ENCODE measurements around the gene MPND. TPM values are rescaled to one million over a fixed set of nuclear protein-coding genes. Genes with fewer than 3 reads are reported as not detected.
A peak's percentile ranks its signal among the peaks of the same experiment; 100 is the strongest.

The MPND gene
- total and polyA plus RNA-seq, 2 of the 13 experiments (the other 11 are each of a cell fraction or from before 2014, with no cell fraction given) = 10.8 to 15.8 TPM

DNA sequence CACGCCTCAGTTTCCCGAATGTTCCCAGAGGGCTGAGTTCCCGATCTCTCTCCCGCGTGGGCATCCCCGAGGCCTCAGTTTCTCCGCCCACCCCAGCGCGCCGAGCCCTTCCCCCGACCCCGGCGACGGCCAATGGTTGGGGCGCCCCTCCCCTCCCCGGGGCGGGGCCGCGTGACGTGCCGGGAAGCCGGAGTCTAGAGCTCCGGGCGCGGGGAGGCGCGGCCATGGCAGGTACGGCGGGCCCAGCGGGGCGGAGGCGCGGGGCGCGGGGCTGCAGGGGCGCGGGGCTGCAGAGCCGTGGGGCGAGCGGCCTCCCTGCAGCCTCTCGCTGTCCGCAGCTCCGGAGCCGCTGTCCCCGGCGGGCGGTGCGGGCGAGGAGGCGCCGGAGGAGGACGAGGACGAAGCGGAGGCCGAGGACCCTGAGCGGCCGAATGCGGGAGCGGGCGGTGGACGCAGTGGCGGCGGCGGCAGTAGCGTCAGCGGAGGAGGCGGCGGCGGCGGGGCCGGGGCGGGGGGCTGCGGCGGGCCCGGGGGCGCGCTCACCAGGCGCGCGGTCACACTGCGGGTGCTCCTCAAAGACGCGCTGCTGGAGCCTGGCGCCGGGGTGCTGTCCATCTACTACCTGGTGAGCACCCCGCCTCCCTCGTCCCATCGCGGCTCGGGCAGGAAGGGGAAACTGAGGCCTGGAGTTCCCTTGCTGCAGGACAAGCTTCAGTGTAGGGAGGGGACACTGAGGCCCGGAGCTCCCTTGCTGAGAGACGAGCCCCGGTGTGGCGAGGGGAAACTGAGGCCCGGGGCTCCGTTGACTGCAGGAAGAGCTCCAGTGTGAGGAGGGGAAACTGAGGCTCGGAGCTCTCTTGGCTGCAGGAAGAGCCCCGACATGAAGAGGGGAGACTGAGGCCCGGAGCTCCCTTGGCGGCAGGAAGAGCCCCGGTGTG lies at the start of gene MPND (continued):
- no peak for TF ChIP-seq ZNF512B (CRISPR knock-in tag; IDR thresholded peaks at IDR 0.05; ENCODE audit: borderline replicate concordance)
- no peak for TF ChIP-seq ZNF282 (IDR thresholded peaks at IDR 0.05; ENCODE audit: partially characterized antibody)
- no peak for TF ChIP-seq ZNF768 (CRISPR knock-in tag; IDR thresholded peaks at IDR 0.05)
- no peak for TF ChIP-seq ZNF143 (CRISPR knock-in tag; IDR thresholded peaks at IDR 0.05)
- no peak for TF ChIP-seq ZBTB7A (CRISPR knock-in tag; IDR thresholded peaks at IDR 0.05)
- no peak for TF ChIP-seq ARNT2 (CRISPR knock-in tag; IDR thresholded peaks at IDR 0.05; ENCODE audit: low read depth)
- TF ChIP-seq, protein P1, sequence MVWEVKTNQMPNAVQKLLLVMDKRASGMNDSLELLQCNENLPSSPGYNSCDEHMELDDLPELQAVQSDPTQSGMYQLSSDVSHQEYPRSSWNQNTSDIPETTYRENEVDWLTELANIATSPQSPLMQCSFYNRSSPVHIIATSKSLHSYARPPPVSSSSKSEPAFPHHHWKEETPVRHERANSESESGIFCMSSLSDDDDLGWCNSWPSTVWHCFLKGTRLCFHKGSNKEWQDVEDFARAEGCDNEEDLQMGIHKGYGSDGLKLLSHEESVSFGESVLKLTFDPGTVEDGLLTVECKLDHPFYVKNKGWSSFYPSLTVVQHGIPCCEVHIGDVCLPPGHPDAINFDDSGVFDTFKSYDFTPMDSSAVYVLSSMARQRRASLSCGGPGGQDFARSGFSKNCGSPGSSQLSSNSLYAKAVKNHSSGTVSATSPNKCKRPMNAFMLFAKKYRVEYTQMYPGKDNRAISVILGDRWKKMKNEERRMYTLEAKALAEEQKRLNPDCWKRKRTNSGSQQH (CRISPR knock-in tag; IDR thresholded peaks at IDR 0.05; ENCODE audit: low read depth) = no peak
- no peak for TF ChIP-seq HNRNPH1 (optimal IDR thresholded peaks at IDR 0.05; ENCODE audit: low read depth, low read length)
- TF ChIP-seq ZNF253 (CRISPR knock-in tag; IDR thresholded peaks at IDR 0.05; ENCODE audit: borderline replicate concordance) = no peak; the same call in 1 of the 2 replicates
- no peak for TF ChIP-seq EZH2 (conservative IDR thresholded peaks at IDR 0.05; ENCODE audit: low read depth, low read length)
- no peak; the same call in 1 of the 2 replicates for TF ChIP-seq MYC (CRISPR knock-in tag; IDR thresholded peaks at IDR 0.05; ENCODE audit: borderline replicate concordance)
- TF ChIP-seq HNRNPLL (IDR thresholded peaks at IDR 0.05; ENCODE audit: low read depth, low read length, poor library complexity, severe bottlenecking) = no peak
- no peak for TF ChIP-seq MLLT10 (CRISPR knock-in tag; IDR thresholded peaks at IDR 0.05)
- no peak for TF ChIP-seq GATAD2A (CRISPR knock-in tag; IDR thresholded peaks at IDR 0.05)
- no peak for TF ChIP-seq HMG20B (CRISPR knock-in tag; conservative IDR thresholded peaks at IDR 0.05)
- no peak for TF ChIP-seq ETV6 (CRISPR knock-in tag; conservative IDR thresholded peaks at IDR 0.05)
- TF ChIP-seq, protein P2, sequence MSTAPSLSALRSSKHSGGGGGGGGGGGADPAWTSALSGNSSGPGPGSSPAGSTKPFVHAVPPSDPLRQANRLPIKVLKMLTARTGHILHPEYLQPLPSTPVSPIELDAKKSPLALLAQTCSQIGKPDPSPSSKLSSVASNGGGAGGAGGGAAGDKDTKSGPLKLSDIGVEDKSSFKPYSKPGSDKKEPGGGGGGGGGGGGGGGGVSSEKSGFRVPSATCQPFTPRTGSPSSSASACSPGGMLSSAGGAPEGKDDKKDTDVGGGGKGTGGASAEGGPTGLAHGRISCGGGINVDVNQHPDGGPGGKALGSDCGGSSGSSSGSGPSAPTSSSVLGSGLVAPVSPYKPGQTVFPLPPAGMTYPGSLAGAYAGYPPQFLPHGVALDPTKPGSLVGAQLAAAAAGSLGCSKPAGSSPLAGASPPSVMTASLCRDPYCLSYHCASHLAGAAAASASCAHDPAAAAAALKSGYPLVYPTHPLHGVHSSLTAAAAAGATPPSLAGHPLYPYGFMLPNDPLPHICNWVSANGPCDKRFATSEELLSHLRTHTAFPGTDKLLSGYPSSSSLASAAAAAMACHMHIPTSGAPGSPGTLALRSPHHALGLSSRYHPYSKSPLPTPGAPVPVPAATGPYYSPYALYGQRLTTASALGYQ (CRISPR knock-in tag; IDR thresholded peaks at IDR 0.05) = no peak
- TF ChIP-seq SNRNP70 (IDR thresholded peaks at IDR 0.05; ENCODE audit: low read depth, low read length) = no peak
- 0 out of 2 replicates have a peak, but pooled peaks have one; percentile 27 for TF ChIP-seq MTERF4 (CRISPR knock-in tag; IDR thresholded peaks at IDR 0.05)
- no peak; the same call in 1 of the 2 replicates for TF ChIP-seq TAF1 (CRISPR knock-in tag; IDR thresholded peaks at IDR 0.05)

All from HepG2 (cell line).